HepG2 (cell line): ENCODE results near the gene SERPINB1. TPM values are rescaled to one million over a fixed set of nuclear protein-coding genes. Genes with fewer than 3 reads are reported as not detected.

Experiments used
- ATF4 ChIP-seq, 2 experiments: fragments of 450-650 bp in 1 of 2; sonication (generic) in 1 of 2; formaldehyde crosslinking; IDR thresholded peaks; 2 replicates each; pipeline versions ENCODE4 v1.5.0 to v1.8.0; 2020 to 2022; ENCODE audit warnings: mild to moderate bottlenecking in 1 of 2, missing genetic modification reagents in 1 of 2
- BATF2 ChIP-seq: sonication (generic); formaldehyde crosslinking; IDR thresholded peaks from 2 replicates; pipeline ENCODE4 v1.8.0; 2022; ENCODE audit warnings: mild to moderate bottlenecking, missing genetic modification reagents, moderate library complexity
- DNMT3B ChIP-seq: conservative IDR thresholded peaks from 2 replicates; pipeline ENCODE4 v1.6.1; 2016; ENCODE audit warnings: missing biosample characterization, control low read depth
- FOXJ3 ChIP-seq: sonication (generic); formaldehyde crosslinking; IDR thresholded peaks from 2 replicates; pipeline ENCODE4 v1.4.0; 2020; ENCODE audit warnings: missing genetic modification reagents, mild to moderate bottlenecking, borderline replicate concordance
- HIC2 ChIP-seq: sonication (generic); formaldehyde crosslinking; IDR thresholded peaks from 2 replicates; pipeline ENCODE4 v1.9.0; 2022; ENCODE audit warnings: low read depth, missing genetic modification reagents
- HNF4G ChIP-seq, 2 experiments: sonication (generic) in 1 of 2; formaldehyde crosslinking in 1 of 2; IDR thresholded peaks; 2 replicates each; pipeline versions ENCODE4 v1.4.0 to v1.6.1; 2011 to 2020; ENCODE audit warnings: borderline replicate concordance in 2 of 2, low read depth in 2 of 2, mild to moderate bottlenecking in 2 of 2, low read length in 1 of 2, missing genetic modification reagents in 1 of 2, moderate library complexity in 1 of 2
- IRX3 ChIP-seq: sonication (generic); formaldehyde crosslinking; IDR thresholded peaks from 2 replicates; pipeline ENCODE4 v1.8.1; 2023; ENCODE audit warnings: mild to moderate bottlenecking, low read depth, missing genetic modification reagents, borderline replicate concordance
- KLF12 ChIP-seq: sonication (generic); formaldehyde crosslinking; IDR thresholded peaks from 2 replicates; pipeline ENCODE4 v1.4.0; 2020; ENCODE audit warnings: missing genetic modification reagents, borderline replicate concordance
- MAFG ChIP-seq: sonication (generic); formaldehyde crosslinking; IDR thresholded peaks from 2 replicates; pipeline ENCODE4 v1.5.1; 2020; ENCODE audit warnings: mild to moderate bottlenecking, missing genetic modification reagents
- MED13 ChIP-seq: sonication (generic); formaldehyde crosslinking; IDR thresholded peaks from 2 replicates; pipeline ENCODE4 v1.5.0; 2020; ENCODE audit warnings: missing genetic modification reagents
- MED8 ChIP-seq: sonication (generic); formaldehyde crosslinking; IDR thresholded peaks from 2 replicates; pipeline ENCODE4 v1.8.1; 2023; ENCODE audit warnings: mild to moderate bottlenecking, missing genetic modification reagents; ENCODE audit not compliant: insufficient replicate concordance
- SMAD1 ChIP-seq: sonication (generic); formaldehyde crosslinking; IDR thresholded peaks from 2 replicates; pipeline ENCODE4 v1.4.0; 2020; ENCODE audit warnings: missing genetic modification reagents, low read depth, mild to moderate bottlenecking, borderline replicate concordance
- SMAD3 ChIP-seq: sonication (generic); formaldehyde crosslinking; IDR thresholded peaks from 2 replicates; pipeline ENCODE4 v1.4.0; 2020; ENCODE audit warnings: missing genetic modification reagents
- SNAPC5 ChIP-seq: sonication (generic); formaldehyde crosslinking; IDR thresholded peaks from 2 replicates; pipeline ENCODE4 v1.8.1; 2023; ENCODE audit warnings: mild to moderate bottlenecking, missing genetic modification reagents, borderline replicate concordance
- SRSF1 ChIP-seq: fragments of 200-400 bp; formaldehyde crosslinking; optimal IDR thresholded peaks from 2 replicates; pipeline ENCODE3; 2017; ENCODE audit warnings: mild to moderate bottlenecking, low read depth, low read length, moderate library complexity
- ZFP41 ChIP-seq: sonication (generic); formaldehyde crosslinking; IDR thresholded peaks from 2 replicates; pipeline ENCODE4 v1.4.0; 2020; ENCODE audit warnings: mild to moderate bottlenecking, missing genetic modification reagents, borderline replicate concordance
- ZFP91 ChIP-seq: sonication (generic); formaldehyde crosslinking; IDR thresholded peaks from 2 replicates; pipeline ENCODE4 v1.9.0; 2022; ENCODE audit warnings: missing genetic modification reagents, mild to moderate bottlenecking, borderline replicate concordance
- ZNF101 ChIP-seq: sonication (generic); formaldehyde crosslinking; IDR thresholded peaks from 2 replicates; pipeline ENCODE4 v1.4.0; 2020; ENCODE audit warnings: mild to moderate bottlenecking, low read depth, missing genetic modification reagents, borderline replicate concordance
- ZNF282 ChIP-seq: fragments of 450-650 bp; IDR thresholded peaks from 2 replicates; pipeline ENCODE4 v1.6.1; 2018; ENCODE audit not compliant: partially characterized antibody
- ZNF414 ChIP-seq: sonication (generic); formaldehyde crosslinking; IDR thresholded peaks from 2 replicates; pipeline ENCODE4 v1.5.0; 2020; ENCODE audit warnings: missing genetic modification reagents
- ZNF746 ChIP-seq: sonication (generic); formaldehyde crosslinking; IDR thresholded peaks from 2 replicates; pipeline ENCODE4 v1.8.0; 2022; ENCODE audit warnings: mild to moderate bottlenecking, missing genetic modification reagents
- polyA plus RNA-seq, 8 experiments: library from polyadenylated mRNA; depleted of rRNA in 3 of 8; stranded (reverse) in 7 of 8; unstranded in 1 of 8; fragments of >200 nt; fragmentation: Illumina TruSeq in 4 of 8; extraction: Trizol in 4 of 8; gene quantifications; 2 replicates each; pipeline versions ENCODE4 v1.2.1 to v1.2.3, GENCODE V29; 2011 to 2016; ENCODE audit warnings: low read depth in 4 of 8, missing spikeins in 1 of 8, mixed read lengths in 1 of 8; ENCODE audit not compliant: insufficient read depth in 1 of 8
- total RNA-seq, 5 experiments: library from RNA; depleted of rRNA; stranded (reverse); fragments of >200 nt; fragmentation: Illumina TruSeq; extraction: Trizol; gene quantifications; 2 replicates each; pipeline ENCODE4 v1.2.3, GENCODE V29; 2016; ENCODE audit warnings: low read depth in 1 of 5

Gene SERPINB1
- total and polyA plus RNA-seq, 2 of the 13 experiments (the other 11 are each of a cell fraction or from before 2014, with no cell fraction given): 41.4 to 60.5 TPM

- TF ChIP-seq FOXJ3 (CRISPR knock-in tag) (peak; percentile 99), BATF2 (CRISPR knock-in tag) (no peak), MED13 (peak; percentile 82; the same call in 1 of the 2 replicates), SRSF1 (no peak), ZNF282 (no peak), HNF4G (IDR thresholded peaks at IDR 0.05; ENCODE audit: borderline replicate concordance, low read depth, low read length) (peak; percentile 92), HNF4G (CRISPR knock-in tag; IDR thresholded peaks at IDR 0.05; ENCODE audit: borderline replicate concordance, low read depth) (peak; percentile 93), SMAD1 (CRISPR knock-in tag) (no peak), SNAPC5 (peak; percentile 94), HIC2 (CRISPR knock-in tag) (peak; percentile 91), ATF4 (CRISPR knock-in tag; IDR thresholded peaks at IDR 0.05) (peak in 1 of 2 experiments; percentile 90; a peak in 2 of 4 replicates), MED8 (CRISPR knock-in tag) (peak; percentile 94), MAFG (CRISPR knock-in tag) (peak; percentile 81), ZNF101 (CRISPR knock-in tag) (0 out of 2 replicates have a peak, but pooled peaks have one; percentile 73), IRX3 (CRISPR knock-in tag) (peak; percentile 83), ZFP91 (peak; percentile 73; the same call in 1 of the 2 replicates), ZNF414 (CRISPR knock-in tag) (peak; percentile 97), SMAD3 (CRISPR knock-in tag) (peak; percentile 99), KLF12 (peak; percentile 83; the same call in 1 of the 2 replicates), DNMT3B (peak; percentile 98), ZFP41 (CRISPR knock-in tag) (no peak; the same call in 1 of the 2 replicates), ZNF746 (CRISPR knock-in tag) (peak; percentile 95)
These were observed 34.8 kb upstream of the SERPINB1 start (continued) for GRCh38 chr6:2876210-2877056.
